Nephron (organoid): Measurements from ENCODE around the gene NINJ2.
"Not testable (repeated sequence)": the region's sequence is repeated elsewhere in the genome, so short reads cannot be mapped to it uniquely, and the experiment has no call there.

Experiments
- H3K27ac Mint-ChIP-seq, 3 experiments: 2 replicates each; pipeline ENCODE4 v1.8.0; 2020; ENCODE audit warnings: mixed read lengths in 3 of 3, mild to moderate bottlenecking in 2 of 3, moderate library complexity in 1 of 3
- H3K27me3 Mint-ChIP-seq: 2 replicates; pipeline ENCODE4 v1.8.0; 2021; ENCODE audit warnings: low read depth, mild to moderate bottlenecking, moderate library complexity, mixed read lengths
- H3K36me3 Mint-ChIP-seq: 2 replicates; pipeline ENCODE4 v1.8.0; 2020; ENCODE audit warnings: low read depth, mixed read lengths
- H3K4me1 Mint-ChIP-seq: 2 replicates; pipeline ENCODE4 v1.8.0; 2020; ENCODE audit warnings: mixed read lengths
- H3K4me3 Mint-ChIP-seq, 3 experiments: 2 replicates each; pipeline ENCODE4 v1.8.0; 2020; ENCODE audit warnings: mild to moderate bottlenecking in 3 of 3, mixed read lengths in 3 of 3, moderate library complexity in 2 of 3
- H3K9me3 Mint-ChIP-seq: 2 replicates; pipeline ENCODE4 v1.8.0; 2020; ENCODE audit warnings: mixed read lengths
- TF ChIP-seq, protein P1 (sequence below), 3 experiments: fragments of 200-600 bp; sonication (generic); IDR thresholded peaks; one replicate each; pipeline ENCODE4 v1.5.0; 2021; ENCODE audit warnings: antibody characterized with exemption in 3 of 3; ENCODE audit not compliant: unreplicated experiment in 3 of 3

NINJ2 gene

DNA sequence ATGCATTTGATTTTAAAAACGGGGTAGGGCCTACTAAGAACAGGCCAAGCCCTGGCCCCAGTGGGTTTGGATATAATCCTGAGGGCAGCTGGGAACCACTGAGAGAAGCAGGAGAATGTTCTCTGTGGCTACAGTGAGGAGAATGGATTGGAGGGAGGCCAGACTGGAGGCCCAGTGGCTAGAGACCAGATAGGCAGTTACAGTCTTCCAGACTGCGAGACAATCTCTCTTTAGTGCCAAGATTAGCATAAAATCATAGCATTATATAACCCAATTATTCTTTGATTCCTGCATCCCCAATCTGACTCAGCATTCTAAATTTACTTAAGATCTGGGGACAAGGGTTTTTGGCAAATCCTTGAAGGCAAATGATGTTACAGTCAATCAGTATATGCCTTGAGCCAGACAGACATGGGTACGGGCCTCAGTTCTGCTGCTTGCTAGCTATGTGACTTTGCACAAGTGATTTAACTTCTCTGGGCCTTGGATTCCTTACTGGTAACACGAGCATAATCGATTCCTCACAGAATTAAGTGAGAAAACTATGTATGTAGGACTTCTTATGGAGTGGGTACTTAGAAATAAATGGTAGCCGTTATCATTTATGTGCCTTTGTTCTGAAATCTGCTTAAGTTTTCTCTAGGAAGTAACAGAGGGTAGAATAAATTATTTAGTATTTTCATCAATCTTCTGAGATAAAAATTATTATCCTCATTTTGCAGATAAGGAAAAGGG lies 18.3 kb downstream of the NINJ2 start:
- Mint-ChIP-seq H3K36me3 (no peaks in the 10 kb centered on the region), H3K27me3 (peaks cover 2% of the 10 kb centered on the region), H3K27ac (peak overlapping the region; percentile 75 to 93 (median 85)), H3K9me3 (no peaks in the 10 kb centered on the region), H3K4me3 (peak overlapping the region; percentile 73 to 82 (median 78)), H3K4me1 (peaks cover 43% of the 10 kb centered on the region)
- TF ChIP-seq, protein P1, sequence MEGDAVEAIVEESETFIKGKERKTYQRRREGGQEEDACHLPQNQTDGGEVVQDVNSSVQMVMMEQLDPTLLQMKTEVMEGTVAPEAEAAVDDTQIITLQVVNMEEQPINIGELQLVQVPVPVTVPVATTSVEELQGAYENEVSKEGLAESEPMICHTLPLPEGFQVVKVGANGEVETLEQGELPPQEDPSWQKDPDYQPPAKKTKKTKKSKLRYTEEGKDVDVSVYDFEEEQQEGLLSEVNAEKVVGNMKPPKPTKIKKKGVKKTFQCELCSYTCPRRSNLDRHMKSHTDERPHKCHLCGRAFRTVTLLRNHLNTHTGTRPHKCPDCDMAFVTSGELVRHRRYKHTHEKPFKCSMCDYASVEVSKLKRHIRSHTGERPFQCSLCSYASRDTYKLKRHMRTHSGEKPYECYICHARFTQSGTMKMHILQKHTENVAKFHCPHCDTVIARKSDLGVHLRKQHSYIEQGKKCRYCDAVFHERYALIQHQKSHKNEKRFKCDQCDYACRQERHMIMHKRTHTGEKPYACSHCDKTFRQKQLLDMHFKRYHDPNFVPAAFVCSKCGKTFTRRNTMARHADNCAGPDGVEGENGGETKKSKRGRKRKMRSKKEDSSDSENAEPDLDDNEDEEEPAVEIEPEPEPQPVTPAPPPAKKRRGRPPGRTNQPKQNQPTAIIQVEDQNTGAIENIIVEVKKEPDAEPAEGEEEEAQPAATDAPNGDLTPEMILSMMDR (IDR thresholded peaks at IDR 0.05; ENCODE audit: unreplicated experiment in 3 of 3), result no peak

DNA sequence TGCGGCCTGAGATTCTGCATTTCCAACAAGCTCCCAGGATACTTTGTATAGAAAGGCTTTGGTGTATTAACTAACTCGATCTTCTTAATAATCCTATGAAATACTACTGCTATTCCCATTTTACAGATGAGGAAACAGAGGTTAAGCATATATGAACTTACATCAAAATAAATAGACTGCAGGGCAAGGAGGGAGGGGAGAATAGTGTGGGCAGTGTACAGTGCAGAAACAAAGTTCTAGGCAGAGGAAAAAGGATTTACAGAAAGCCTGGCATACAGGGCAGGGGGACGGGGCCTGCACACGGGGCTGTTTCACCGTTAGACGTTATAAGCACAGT lies 19.0 kb downstream of the NINJ2 start:
- no peaks in the 10 kb centered on the region for H3K9me3 Mint-ChIP-seq
- H3K27me3 Mint-ChIP-seq, result peaks cover 6% of the 10 kb centered on the region
- no peaks in the 10 kb centered on the region for H3K36me3 Mint-ChIP-seq
- H3K27ac Mint-ChIP-seq, result peak overlapping the region; percentile 75 to 93 (median 85)
- H3K4me1 Mint-ChIP-seq, result peaks cover 43% of the 10 kb centered on the region
- TF ChIP-seq, protein P1 (IDR thresholded peaks at IDR 0.05; ENCODE audit: unreplicated experiment in 3 of 3), result no peak
- peak overlapping the region; percentile 73 to 82 (median 78) for H3K4me3 Mint-ChIP-seq

DNA sequence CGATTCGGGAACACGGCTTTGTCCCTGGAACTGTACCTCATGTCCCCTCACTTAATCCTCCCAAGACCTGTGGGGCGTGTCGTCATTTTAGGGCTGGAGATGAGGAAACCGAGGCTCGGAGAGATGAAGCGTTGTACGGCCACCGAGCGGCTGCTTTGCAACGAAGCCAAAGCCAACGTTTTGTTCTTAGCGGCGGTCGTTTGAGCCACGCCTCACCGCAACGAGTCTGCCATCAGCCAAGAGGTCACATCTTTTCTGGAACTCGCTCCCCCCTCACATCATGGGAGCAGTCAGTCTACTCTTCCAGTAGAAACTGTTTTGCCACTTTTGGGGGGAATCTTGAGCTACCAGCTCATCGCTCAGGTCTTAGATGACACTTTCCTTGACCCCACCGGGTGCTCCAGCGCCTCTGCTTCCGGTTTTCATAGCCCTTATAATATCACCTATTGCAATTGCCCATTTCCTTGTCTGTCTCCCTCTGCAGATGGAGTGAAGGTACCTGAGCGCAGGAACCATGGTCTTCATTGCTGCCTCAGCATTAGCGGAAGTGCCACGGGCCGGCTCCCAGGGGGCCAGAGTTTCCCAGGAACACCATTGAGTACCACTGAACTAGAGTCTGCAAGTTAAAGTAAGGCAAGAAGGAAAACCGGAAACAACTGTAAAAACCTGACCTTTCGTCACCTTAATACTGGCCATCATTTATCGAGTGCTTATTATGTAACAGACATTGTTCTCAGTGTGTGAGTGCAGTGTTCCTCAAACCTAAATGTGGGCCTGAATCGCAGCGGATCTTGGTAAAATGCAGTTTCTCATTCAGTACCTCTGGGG lies 19.6 kb downstream of the NINJ2 start:
- Mint-ChIP-seq H3K9me3 (no peaks in the 10 kb centered on the region), H3K27ac (peak overlapping the region; percentile 75 to 93 (median 85)), H3K4me1 (peaks cover 41% of the 10 kb centered on the region), H3K4me3 (peak overlapping the region; percentile 73 to 82 (median 78)), H3K36me3 (no peaks in the 10 kb centered on the region), H3K27me3 (peaks cover 6% of the 10 kb centered on the region)
- TF ChIP-seq, protein P1 (IDR thresholded peaks at IDR 0.05; ENCODE audit: unreplicated experiment in 3 of 3), result no peak

DNA sequence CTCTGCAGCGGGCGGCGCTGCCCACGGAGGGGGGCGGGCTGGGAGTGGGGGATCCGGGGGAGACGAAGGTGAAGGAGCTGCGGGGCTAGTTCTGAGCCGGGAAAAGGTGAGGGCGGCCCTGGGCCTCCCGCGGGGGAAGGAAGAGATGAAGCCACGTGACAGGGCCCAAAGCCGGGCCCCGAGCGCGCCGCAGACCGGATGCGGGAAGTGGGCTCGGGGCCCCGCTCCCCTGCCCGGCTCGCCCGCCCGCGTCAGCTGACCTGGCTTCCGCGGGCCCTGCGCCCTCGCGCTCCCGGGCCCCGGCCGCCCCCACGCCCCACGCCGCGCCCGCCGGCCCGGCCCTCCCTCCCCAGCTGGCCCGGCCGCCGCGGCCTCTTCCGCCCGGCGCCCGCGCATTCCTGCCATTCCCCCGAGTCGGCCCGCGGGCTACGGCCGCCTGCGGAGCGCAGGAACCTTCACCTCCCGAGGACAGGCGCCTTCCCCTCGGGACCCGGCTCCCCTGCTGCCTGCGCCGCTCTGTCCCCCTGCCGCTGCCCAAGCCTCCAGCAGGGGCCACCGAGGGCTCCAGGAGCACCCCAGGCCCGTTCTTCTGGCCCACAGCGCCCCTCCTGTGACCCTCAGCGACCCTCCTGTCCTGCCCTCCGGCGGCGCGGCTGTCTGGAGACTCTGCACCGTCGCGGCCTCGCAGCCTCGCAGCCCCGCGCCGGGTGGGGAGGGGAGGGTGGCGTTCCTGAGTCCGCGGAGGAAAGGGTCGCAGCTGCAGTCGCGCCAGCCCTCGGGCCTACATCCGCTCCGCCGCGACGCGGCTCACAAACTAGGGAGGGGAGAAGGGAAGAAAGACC lies 20.4 kb downstream of the NINJ2 start:
- no peaks in the 10 kb centered on the region for H3K36me3 Mint-ChIP-seq
- H3K4me1 Mint-ChIP-seq, result peaks cover 38% of the 10 kb centered on the region
- peak overlapping the region; percentile 90 to 93 (median 91) for H3K27ac Mint-ChIP-seq
- H3K9me3 Mint-ChIP-seq, result no peaks in the 10 kb centered on the region
- TF ChIP-seq, protein P1 (IDR thresholded peaks at IDR 0.05; ENCODE audit: unreplicated experiment in 3 of 3), result peak; percentile 12 to 43 (median 35)
- peak overlapping the region; percentile 73 to 82 (median 80) for H3K4me3 Mint-ChIP-seq
- H3K27me3 Mint-ChIP-seq, result peaks cover 6% of the 10 kb centered on the region

DNA sequence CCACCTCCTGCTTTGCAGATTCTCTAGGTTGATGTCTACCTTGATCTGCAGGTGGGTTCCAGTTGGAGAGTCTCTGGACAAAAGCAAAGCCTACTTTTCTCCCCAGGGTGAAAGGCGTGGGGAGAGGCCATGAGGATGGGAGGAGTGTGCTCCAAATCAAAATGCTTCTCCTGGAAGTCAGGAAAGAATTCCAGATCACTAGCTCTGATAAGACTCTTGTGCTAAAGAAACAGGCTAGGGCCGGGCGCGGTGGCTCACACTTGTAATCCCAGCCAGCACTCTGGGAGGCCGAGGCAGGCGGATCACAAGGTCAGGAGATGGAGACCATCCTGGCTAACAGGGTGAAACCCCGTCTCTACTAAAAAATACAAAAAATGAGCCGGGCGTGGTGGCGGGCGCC lies 21.9 kb downstream of the NINJ2 start:
- H3K9me3 Mint-ChIP-seq, H3K36me3 Mint-ChIP-seq, H3K27me3 Mint-ChIP-seq: not testable (repeated sequence)
- Mint-ChIP-seq H3K27ac (peak overlapping the region in 2 of 3 experiments; percentile 81 to 90), H3K4me1 (peaks cover 29% of the 10 kb centered on the region), H3K4me3 (peak overlapping the region; percentile 25 to 79 (median 62))

DNA sequence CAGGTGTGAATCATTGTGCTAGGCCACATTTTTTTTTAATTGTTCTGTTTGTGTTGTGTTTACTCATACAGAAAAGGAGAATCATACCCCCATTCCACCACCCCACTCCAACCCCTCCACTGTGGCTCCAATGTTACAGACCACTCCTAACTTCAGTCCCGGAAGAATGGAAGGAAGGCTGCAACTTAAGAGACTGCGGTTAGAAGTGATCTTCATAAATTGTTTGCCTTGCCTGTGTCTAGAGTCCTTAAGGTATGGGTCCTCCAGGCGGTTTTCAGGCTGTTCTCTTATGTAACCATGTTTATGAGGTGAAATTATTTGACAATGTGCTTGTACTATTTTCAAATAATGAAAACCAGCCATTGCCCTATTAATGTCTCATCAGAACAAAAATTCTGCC lies 22.5 kb downstream of the NINJ2 start:
- H3K36me3 Mint-ChIP-seq, result no peaks in the 10 kb centered on the region
- TF ChIP-seq, protein P1 (IDR thresholded peaks at IDR 0.05; ENCODE audit: unreplicated experiment in 3 of 3), result no peak
- H3K9me3 Mint-ChIP-seq, result no peaks in the 10 kb centered on the region

More for the DNA sequence above, 22.5 kb downstream of the NINJ2 start:
- Mint-ChIP-seq H3K4me3 (peak overlapping the region in 1 of 3 experiments; percentile 21), H3K27ac (peak overlapping the region in 1 of 3 experiments; percentile 24), H3K27me3 (peaks cover 6% of the 10 kb centered on the region), H3K4me1 (peaks cover 24% of the 10 kb centered on the region)
